AG08396 (cell line): ENCODE measurements around the gene GALNT18.

Experiments used
- DNase-seq: peaks from one replicate; pipeline ENCODE4 v3.0.0; 2012; ENCODE audit warnings: low spot score, mixed read lengths

The GALNT18 gene

DNA sequence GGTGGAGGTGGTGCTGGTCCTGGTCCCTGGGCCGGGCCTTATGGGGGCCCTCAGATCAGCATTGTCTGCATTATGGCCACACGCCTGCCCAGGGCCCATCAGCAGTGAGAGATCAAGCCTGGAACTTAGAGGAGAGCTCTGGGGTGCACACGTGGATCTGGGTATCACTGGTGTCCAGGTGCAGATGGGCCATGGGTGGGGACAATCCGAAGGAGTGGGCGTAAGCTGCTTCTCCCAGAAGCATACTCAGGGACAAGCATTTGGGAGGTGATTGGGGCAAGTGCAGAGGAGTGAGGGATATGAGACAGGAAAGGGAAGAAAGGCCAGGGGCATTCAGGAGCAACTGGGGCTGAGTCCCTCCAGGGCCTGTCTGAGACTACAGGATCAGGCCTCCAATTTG lies 353.1 kb downstream of the GALNT18 start:
- DNase-seq, result no peak

DNA sequence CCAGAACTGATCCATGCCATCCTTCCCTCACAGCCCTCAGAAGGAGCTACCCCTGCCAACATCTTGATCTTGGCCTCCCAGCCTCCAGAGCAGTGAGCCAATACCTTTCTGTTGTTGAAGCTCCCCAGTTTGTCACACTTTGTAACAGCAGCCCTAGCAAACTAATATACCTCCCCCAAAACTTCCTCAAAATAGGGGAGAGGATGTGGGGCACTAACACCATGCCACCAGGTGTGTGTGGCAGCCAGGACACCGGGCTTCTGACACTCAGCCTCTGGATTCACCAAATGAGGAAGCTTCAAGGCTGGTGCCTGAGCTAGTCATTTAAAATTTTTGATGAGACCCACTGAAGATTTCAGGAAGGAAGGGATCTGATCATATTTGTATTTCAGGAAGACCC lies 353.7 kb downstream of the GALNT18 start:
- no peak for DNase-seq

- no peak for DNase-seq
Measured at GRCh38 chr11:11267312-11267711, 354.5 kb downstream of the GALNT18 start.

- DNase-seq, result peak; percentile 62
Measured at GRCh38 chr11:11265994-11266606, 355.7 kb downstream of the GALNT18 start.

GRCh38 chr11:11265320-11265719 lies 356.5 kb downstream of the GALNT18 start:
- DNase-seq, result no peak

DNA sequence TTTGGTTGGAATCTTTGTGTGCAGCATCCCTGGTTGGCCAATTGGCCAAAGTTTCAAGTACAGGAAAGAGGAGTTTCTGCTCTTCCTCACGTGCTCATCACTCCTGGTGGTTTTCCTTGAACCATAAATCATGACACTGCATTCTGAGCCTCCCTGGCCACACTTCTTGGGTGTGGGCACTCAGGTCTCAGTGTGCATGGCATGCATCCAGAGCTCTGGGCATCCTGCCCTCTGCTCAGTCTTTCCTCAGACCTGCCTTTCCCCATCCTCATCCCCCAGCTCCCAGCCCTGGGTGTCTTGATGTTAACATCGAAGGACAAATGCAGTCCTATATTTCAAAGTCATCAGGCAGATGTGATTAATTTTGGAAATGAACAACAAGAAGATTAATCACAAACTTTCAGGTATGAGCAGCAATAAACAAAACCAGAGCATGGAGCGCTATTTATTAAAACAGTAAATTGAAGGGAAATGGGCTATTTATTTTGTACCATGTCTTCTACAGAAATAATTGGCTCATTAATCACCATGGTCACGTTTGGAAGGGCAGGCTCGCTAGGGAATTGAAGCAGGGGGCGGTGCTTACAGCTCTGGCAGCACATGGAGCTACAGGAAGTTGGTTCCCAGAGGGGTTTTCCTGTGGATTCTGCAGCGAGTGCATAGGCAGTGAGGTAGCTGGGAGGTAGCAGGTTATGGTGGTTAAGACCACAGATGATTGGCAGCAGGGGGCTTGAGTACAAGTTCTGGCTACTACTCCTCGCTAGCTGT lies 358.4 kb downstream of the GALNT18 start:
- peak; percentile 20 for DNase-seq

DNA sequence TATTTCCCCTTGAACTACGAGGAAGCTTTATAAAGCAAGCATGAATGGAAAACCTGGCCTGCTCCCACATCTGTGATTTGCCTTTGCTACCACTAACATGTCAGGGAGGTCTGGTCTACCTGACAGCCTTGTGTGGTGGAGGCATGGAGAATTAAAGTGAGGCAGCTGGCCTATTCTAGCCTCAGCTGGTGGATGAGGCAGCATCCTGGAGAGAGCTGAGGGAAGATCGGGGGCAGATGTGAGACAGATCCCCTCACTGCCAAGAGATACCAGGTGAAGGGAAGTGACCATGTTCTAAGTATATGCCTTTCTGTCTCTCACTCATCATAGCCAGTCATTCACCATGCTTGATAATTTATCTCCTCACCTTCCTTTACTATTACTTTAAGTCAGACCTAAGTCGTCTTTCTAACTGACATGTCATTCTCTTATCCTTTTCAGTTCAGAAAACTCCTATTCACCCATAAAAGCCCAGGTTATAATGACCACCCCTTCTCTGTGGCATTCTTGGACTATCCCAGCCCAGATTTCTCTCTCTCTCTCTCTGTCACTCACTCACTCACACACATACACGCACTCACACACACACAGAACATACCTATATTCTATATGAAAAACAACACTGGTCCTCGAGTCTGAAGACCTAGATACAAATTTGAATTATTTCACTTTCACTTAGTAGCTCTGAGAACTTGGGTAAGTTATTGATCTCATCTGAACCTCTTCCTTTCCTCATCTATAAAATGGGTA lies 359.5 kb downstream of the GALNT18 start:
- no peak for DNase-seq

- DNase-seq, result no peak
Measured at GRCh38 chr11:11261629-11262028, 360.2 kb downstream of the GALNT18 start.

DNA sequence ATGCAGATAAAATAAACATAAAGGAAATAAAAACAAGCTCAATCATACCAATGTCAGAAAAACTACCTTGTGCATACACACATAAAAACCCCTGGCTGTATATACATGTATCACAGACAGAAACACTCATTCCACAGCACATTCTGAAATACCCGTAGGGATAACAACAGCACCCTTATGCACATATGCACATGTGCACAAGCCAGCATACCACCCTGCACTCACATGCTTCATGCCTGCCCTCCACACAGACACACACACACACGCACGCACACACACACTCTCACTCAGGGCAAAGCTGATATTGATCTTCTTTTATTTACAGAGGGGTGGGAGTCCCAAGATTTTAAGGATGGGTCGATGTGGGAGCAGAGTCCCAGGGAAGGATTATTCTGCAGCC lies 360.9 kb downstream of the GALNT18 start:
- no peak for DNase-seq

GRCh38 chr11:11253995-11254394 lies 367.8 kb downstream of the GALNT18 start:
- DNase-seq, result no peak

- DNase-seq, result no peak
Measured at GRCh38 chr11:11253497-11253896, 368.3 kb downstream of the GALNT18 start.

DNA sequence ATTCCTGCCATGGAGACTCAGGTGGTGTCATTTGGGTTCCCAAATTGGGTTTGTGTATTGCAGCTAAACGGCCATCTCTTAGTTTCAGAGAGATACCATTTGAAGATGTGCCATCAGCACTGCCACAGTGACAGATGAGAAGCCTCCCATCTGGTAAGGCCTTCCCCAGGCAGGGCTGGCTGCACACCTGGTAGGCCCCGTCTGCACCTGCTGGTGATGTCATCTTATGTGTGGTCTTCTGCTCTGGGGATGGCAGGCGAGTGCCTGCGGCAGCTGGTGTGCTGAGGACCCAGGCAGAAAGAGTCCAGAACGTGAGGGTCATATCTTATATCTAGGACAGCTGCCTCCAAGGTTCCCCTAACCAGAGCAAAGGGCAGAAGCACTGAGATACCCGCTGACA lies 369.4 kb downstream of the GALNT18 start:
- no peak for DNase-seq

DNA sequence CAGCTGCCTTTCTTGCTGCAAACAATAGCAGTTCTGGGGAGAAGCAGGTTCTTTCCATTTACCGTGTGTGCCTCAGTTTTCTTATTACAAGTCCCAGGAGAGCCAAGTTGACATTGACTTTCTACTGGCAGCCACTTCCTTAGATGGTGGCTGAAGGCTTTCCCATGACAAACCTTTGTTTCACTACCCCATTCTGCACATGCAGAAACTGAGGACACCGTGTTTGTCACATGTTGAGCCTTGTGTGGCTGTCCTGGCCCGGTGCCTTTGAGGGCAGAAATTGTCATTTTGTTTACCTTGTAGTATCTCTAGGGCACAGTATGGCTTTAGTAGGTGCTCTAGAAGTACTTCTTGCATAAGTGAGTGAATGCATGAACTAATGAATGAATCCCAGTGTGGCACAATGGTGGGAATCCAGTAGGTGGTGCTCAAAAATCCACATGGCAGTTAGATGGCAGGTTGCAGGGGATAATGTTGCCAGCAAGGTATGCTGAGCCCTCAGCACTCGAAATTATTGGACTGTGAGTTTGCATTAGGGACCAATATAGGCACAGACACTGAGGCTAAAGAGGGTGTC lies 370.3 kb downstream of the GALNT18 start:
- DNase-seq, result no peak

DNA sequence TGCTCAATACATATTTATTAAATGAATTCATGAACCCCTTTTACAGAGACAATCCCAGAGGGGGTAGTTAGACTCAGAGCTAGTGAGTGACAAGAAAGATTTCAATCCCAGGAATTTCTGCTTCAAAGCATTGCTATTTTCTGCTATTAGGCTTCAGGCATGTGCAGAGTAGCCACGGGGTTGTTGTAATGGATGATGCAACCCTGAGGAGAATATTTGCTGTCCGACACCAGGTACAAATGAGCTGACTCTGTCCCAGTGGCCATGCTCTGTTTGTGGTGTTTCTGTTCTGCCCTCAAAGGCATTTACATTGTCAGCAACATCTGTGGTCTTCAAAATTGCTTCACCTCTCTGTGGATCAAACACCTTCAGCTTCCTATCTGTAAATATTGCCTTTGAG lies 371.3 kb downstream of the GALNT18 start:
- no peak for DNase-seq

- no peak for DNase-seq
Measured at GRCh38 chr11:11247576-11247975, 374.2 kb downstream of the GALNT18 start.

DNA sequence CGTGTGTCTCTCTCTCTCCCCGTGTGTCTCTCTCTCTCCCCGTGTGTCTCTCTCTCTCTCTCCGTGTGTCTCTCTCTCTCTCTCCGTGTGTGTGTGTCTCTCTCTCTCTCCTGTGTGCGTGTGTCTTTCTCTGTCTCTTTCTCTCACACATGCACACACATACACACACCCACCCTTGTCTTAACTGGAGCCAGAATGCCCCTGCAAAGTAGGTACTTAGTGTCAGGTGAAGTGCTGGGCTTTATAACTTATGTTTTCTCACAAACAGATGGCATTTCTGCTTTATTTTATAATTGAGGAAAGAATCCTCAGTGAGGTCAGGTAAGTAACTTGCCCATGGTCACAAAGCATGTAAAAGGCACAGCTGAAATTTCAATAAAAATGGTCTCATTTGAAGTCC lies 374.7 kb downstream of the GALNT18 start:
- no peak for DNase-seq

- DNase-seq, result no peak
Measured at GRCh38 chr11:11246166-11246565, 375.6 kb downstream of the GALNT18 start.

- no peak for DNase-seq
Measured at GRCh38 chr11:11245453-11245852, 376.4 kb downstream of the GALNT18 start.

DNA sequence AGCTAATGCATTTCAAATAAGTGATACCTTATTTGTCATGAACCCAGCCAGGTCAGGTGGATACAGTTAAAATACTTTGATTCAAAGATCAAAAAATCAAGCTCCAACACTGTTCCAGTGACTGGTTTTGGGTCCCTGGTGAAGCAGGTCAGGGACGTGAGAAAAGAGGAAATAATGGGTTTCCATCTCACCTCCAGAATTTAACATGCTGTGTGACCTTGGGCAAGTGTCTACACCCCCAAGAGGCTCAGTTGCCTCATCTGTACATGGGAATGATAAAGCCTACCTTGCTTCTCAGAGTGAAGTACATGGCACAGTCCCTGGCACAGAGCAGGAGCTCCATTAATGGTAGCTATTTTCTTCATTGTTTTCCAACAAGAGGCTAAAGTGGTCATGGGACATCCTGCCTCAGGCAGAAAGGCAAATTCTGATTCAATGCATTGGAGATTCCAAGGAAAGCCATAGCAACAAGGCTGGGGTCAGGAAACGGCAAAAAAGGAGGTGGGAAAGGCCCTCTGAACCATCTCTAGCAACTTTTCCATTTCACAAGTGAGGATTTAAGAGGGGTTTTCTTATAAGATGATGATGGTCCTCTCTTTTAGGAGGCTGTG lies 377.2 kb downstream of the GALNT18 start:
- no peak for DNase-seq

DNA sequence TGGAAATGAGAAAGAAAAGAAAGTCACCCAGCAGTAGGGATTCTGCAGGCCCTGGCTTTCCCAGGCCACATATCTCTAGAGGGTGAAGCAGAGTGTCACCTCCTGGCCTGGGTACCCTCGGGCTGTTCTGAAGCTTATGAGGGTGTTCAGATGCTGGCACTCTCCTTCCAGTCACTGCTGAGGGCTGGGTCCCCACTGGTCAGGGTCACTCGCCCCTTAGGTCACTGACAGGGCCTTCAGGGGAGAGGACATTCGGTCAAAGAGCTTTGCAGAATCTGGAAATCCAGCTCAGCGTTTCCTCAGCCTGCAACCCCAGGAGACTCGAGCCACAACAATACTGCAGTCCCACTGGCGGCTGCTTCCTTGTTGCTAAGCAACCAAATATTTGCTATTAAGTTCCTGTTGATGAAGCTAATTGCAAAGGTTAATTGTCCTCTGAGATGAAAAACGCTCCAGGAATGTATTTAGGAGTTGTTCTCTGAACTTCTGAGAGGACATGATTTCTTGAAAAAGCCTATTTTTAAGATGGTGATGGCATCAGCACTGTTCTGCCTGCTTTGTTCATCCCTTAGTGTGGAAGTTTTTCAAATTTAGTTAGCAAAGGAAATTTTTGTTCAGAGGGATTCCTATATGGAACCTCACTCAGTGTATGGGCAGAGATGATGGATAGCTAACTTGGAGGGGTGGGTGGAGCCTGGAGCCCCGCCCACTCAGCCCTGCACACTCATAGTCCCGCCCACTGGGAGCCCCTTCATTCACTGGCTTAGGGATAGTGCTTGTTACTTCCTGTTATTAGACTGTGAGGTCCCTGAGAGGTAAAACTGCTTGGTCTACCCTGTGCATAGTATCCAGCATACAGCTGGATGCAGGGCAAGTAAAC lies 378.0 kb downstream of the GALNT18 start:
- peak; percentile 35 for DNase-seq

GRCh38 chr11:11243209-11243589 lies 378.6 kb downstream of the GALNT18 start:
- DNase-seq, result no peak
